Activated naive CD8-positive, alpha-beta T cell treated with anti-CD3 and anti-CD28 coated beads, Interleukin-2, amount 10 ng/mL, durations not matched to agents 7 days and 5 days (primary cell): ENCODE data around the gene PTAR1. TPM values are rescaled to one million over a fixed set of nuclear protein-coding genes. Genes with fewer than 3 reads are reported as not detected.
"Not testable (repeated sequence)": the region's sequence is repeated elsewhere in the genome, so short reads cannot be mapped to it uniquely, and the experiment has no call there.

Source experiments
- ATAC-seq: fragments of 150-1000 bp; cut with Tn5 transposase; one replicate; pipeline ENCODE4 v1.10.0; 2021; ENCODE audit warnings: low read depth, moderate library complexity
- POLR2A ChIA-PET: fragments of 350-600 bp; sonication (Branson Sonifier 250); formaldehyde crosslinking; loops from one replicate; lab custom pipeline; 2021; ENCODE audit warnings: antibody characterized with exemption; lab: Charles Lee
- DNase-seq: peaks from one replicate; pipeline ENCODE4 v3.0.0; 2021
- H3K27ac Mint-ChIP-seq: one replicate; pipeline ENCODE4 v1.8.0; 2022; ENCODE audit warnings: mild to moderate bottlenecking, mixed read lengths
- H3K27me3 Mint-ChIP-seq: one replicate; pipeline ENCODE4 v1.8.0; 2022; ENCODE audit warnings: mild to moderate bottlenecking, moderate library complexity, mixed read lengths
- H3K36me3 Mint-ChIP-seq: one replicate; pipeline ENCODE4 v1.8.0; 2021; ENCODE audit warnings: mild to moderate bottlenecking, mixed read lengths
- H3K4me1 Mint-ChIP-seq: one replicate; pipeline ENCODE4 v1.8.0; 2021; ENCODE audit warnings: mixed read lengths
- H3K4me3 Mint-ChIP-seq: one replicate; pipeline ENCODE4 v1.8.0; 2022; ENCODE audit warnings: mild to moderate bottlenecking, moderate library complexity, mixed read lengths
- H3K9me3 Mint-ChIP-seq: one replicate; pipeline ENCODE4 v1.8.0; 2021; ENCODE audit warnings: mixed read lengths
- total RNA-seq, 2 experiments: library from RNA; stranded (reverse); gene quantifications; one replicate each; pipeline ENCODE4 v1.2.3, GENCODE V29; 2021

Gene PTAR1
- total RNA-seq, 2 experiments from 2014 or later: 68.4 to 69.6 TPM

- H3K36me3 Mint-ChIP-seq: no peaks in the 10 kb centered on the region
- no peaks in the 10 kb centered on the region for H3K27me3 Mint-ChIP-seq
- DNase-seq: no peak
- H3K27ac Mint-ChIP-seq: no peak overlapping the region
- no peak for ATAC-seq
- H3K4me3 Mint-ChIP-seq: no peak overlapping the region
- no peaks in the 10 kb centered on the region for H3K9me3 Mint-ChIP-seq
- POLR2A ChIA-PET: no interaction called here
- peaks cover 2% of the 10 kb centered on the region for H3K4me1 Mint-ChIP-seq
Measured at GRCh38 chr9:69768716-69769115, 8.9 kb upstream of the PTAR1 start.

- Mint-ChIP-seq H3K36me3 (no peaks in the 10 kb centered on the region), H3K4me1 (peaks cover 2% of the 10 kb centered on the region), H3K27ac (no peak overlapping the region), H3K27me3 (no peaks in the 10 kb centered on the region), H3K9me3 (no peaks in the 10 kb centered on the region), H3K4me3 (no peak overlapping the region)
- ATAC-seq (no peak), DNase-seq (no peak)
- POLR2A ChIA-PET: no interaction called here
Measured at GRCh38 chr9:69768101-69768500, 8.3 kb upstream of the PTAR1 start.

- H3K27ac Mint-ChIP-seq, H3K4me3 Mint-ChIP-seq, ATAC-seq, H3K4me1 Mint-ChIP-seq, DNase-seq, H3K27me3 Mint-ChIP-seq, H3K9me3 Mint-ChIP-seq, POLR2A ChIA-PET, H3K36me3 Mint-ChIP-seq: not testable (repeated sequence)
Measured at GRCh38 chr9:69763862-69764261, 4.1 kb upstream of the PTAR1 start.

- no peak overlapping the region for H3K4me3 Mint-ChIP-seq
- no peak for ATAC-seq
Measured at GRCh38 chr9:69762527-69762926, 2.7 kb upstream of the PTAR1 start.

GRCh38 chr9:69760278-69760610 is 433 bp upstream of the PTAR1 start:
- Mint-ChIP-seq H3K4me3 (peak overlapping the region; percentile 96), H3K27ac (peak overlapping the region; percentile 83), H3K9me3 (no peaks in the 10 kb centered on the region), H3K4me1 (peaks cover 17% of the 10 kb centered on the region), H3K27me3 (no peaks in the 10 kb centered on the region), H3K36me3 (peaks cover 6% of the 10 kb centered on the region)
- DNase-seq (no peak), ATAC-seq (no peak)
- POLR2A ChIA-PET: interaction anchor here (0.6 to 1.3 kb wide), 7 partner anchors 14 to 658 kb away, joined by 3 to 11 read pairs (median 3); no protein-coding TSS in a partner anchor

More at GRCh38 chr9:69762527-69762926, 2.7 kb upstream of the PTAR1 start:
- Mint-ChIP-seq H3K36me3 (peaks cover 4% of the 10 kb centered on the region), H3K27me3 (no peaks in the 10 kb centered on the region), H3K9me3 (no peaks in the 10 kb centered on the region), H3K4me1 (peaks cover 8% of the 10 kb centered on the region), H3K27ac (no peak overlapping the region)
- POLR2A ChIA-PET: no interaction called here
- DNase-seq: no peak

GRCh38 chr9:69759021-69759420 is 790 bp downstream of the PTAR1 start:
- H3K4me1 Mint-ChIP-seq: peaks cover 19% of the 10 kb centered on the region

GRCh38 chr9:69757996-69758675 is 1.7 kb downstream of the PTAR1 start:
- Mint-ChIP-seq H3K27ac (peak overlapping the region; percentile 28), H3K4me3 (peak overlapping the region; percentile 96)
- DNase-seq: no peak

More at GRCh38 chr9:69759021-69759420, 790 bp downstream of the PTAR1 start:
- H3K27ac Mint-ChIP-seq: peak overlapping the region; percentile 98
- no peaks in the 10 kb centered on the region for H3K27me3 Mint-ChIP-seq
- peaks cover 8% of the 10 kb centered on the region for H3K36me3 Mint-ChIP-seq
- POLR2A ChIA-PET: interaction anchor here (0.6 to 1.4 kb wide), 3 partner anchors 13 to 86 kb away, joined by 3 to 9 read pairs (median 3); no protein-coding TSS in a partner anchor
- H3K9me3 Mint-ChIP-seq: no peaks in the 10 kb centered on the region
- DNase-seq (no peak), ATAC-seq (peak; percentile 3)
- peak overlapping the region; percentile 96 for H3K4me3 Mint-ChIP-seq

GRCh38 chr9:69755205-69755604 is 4.6 kb downstream of the PTAR1 start:
- H3K27me3 Mint-ChIP-seq: no peaks in the 10 kb centered on the region
- no peak overlapping the region for H3K4me3 Mint-ChIP-seq
- H3K9me3 Mint-ChIP-seq: no peaks in the 10 kb centered on the region
- no peak for DNase-seq
- no peak for ATAC-seq
- H3K27ac Mint-ChIP-seq: no peak overlapping the region
- H3K4me1 Mint-ChIP-seq: peaks cover 20% of the 10 kb centered on the region
- POLR2A ChIA-PET: no interaction called here
- peaks cover 15% of the 10 kb centered on the region for H3K36me3 Mint-ChIP-seq

More at GRCh38 chr9:69757996-69758675, 1.7 kb downstream of the PTAR1 start:
- no peaks in the 10 kb centered on the region for H3K27me3 Mint-ChIP-seq
- no peaks in the 10 kb centered on the region for H3K9me3 Mint-ChIP-seq
- POLR2A ChIA-PET: interaction anchor here (0.8 to 1.4 kb wide), 2 partner anchors 12 to 85 kb away, joined by 3 to 9 read pairs; no protein-coding TSS in a partner anchor
- H3K36me3 Mint-ChIP-seq: peaks cover 12% of the 10 kb centered on the region
- H3K4me1 Mint-ChIP-seq: peaks cover 20% of the 10 kb centered on the region
- ATAC-seq: no peak

GRCh38 chr9:69753830-69754229 is 6.0 kb downstream of the PTAR1 start:
- peaks cover 21% of the 10 kb centered on the region for H3K4me1 Mint-ChIP-seq
- peaks cover 21% of the 10 kb centered on the region for H3K36me3 Mint-ChIP-seq

GRCh38 chr9:69750085-69750484 is 9.7 kb downstream of the PTAR1 start:
- Mint-ChIP-seq H3K27me3 (no peaks in the 10 kb centered on the region), H3K9me3 (no peaks in the 10 kb centered on the region), H3K27ac (peak overlapping the region; percentile 1), H3K4me1 (peaks cover 14% of the 10 kb centered on the region), H3K4me3 (no peak overlapping the region), H3K36me3 (peaks cover 29% of the 10 kb centered on the region)
- POLR2A ChIA-PET: no interaction called here
- DNase-seq: no peak
- no peak for ATAC-seq

More at GRCh38 chr9:69753830-69754229, 6.0 kb downstream of the PTAR1 start:
- Mint-ChIP-seq H3K4me3 (no peak overlapping the region), H3K27me3 (no peaks in the 10 kb centered on the region), H3K9me3 (no peaks in the 10 kb centered on the region), H3K27ac (no peak overlapping the region)
- POLR2A ChIA-PET: no interaction called here
- ATAC-seq: no peak
- DNase-seq: no peak

GRCh38 chr9:69748304-69748703 is 11.5 kb downstream of the PTAR1 start:
- Mint-ChIP-seq H3K27me3 (no peaks in the 10 kb centered on the region), H3K9me3 (no peaks in the 10 kb centered on the region)

GRCh38 chr9:69746859-69747560 is 12.8 kb downstream of the PTAR1 start:
- Mint-ChIP-seq H3K27ac (no peak overlapping the region), H3K36me3 (peaks cover 35% of the 10 kb centered on the region), H3K4me3 (no peak overlapping the region), H3K27me3 (no peaks in the 10 kb centered on the region), H3K9me3 (no peaks in the 10 kb centered on the region), H3K4me1 (peaks cover 17% of the 10 kb centered on the region)
- DNase-seq (no peak), ATAC-seq (no peak)
- POLR2A ChIA-PET: interaction anchor here (0.6 to 1.9 kb wide), 3 partner anchors 12 to 815 kb away, joined by 4 to 9 read pairs (median 5); partner anchors contain the start of gene PTAR1

More at GRCh38 chr9:69748304-69748703, 11.5 kb downstream of the PTAR1 start:
- DNase-seq: no peak
- no peak overlapping the region for H3K4me3 Mint-ChIP-seq
- POLR2A ChIA-PET: no interaction called here
- no peak overlapping the region for H3K27ac Mint-ChIP-seq
- H3K36me3 Mint-ChIP-seq: peaks cover 35% of the 10 kb centered on the region
- no peak for ATAC-seq
- H3K4me1 Mint-ChIP-seq: peaks cover 17% of the 10 kb centered on the region

GRCh38 chr9:69745716-69746437 is 13.9 kb downstream of the PTAR1 start:
- Mint-ChIP-seq H3K9me3 (no peaks in the 10 kb centered on the region), H3K27ac (peak overlapping the region; percentile 14), H3K27me3 (no peaks in the 10 kb centered on the region), H3K36me3 (peaks cover 42% of the 10 kb centered on the region), H3K4me3 (no peak overlapping the region), H3K4me1 (peaks cover 17% of the 10 kb centered on the region)
- ATAC-seq (no peak), DNase-seq (no peak)
- POLR2A ChIA-PET: interaction anchor here (1.0 to 1.9 kb wide), 2 partner anchors 13 to 14 kb away, joined by 5 to 9 read pairs; partner anchors contain the start of gene PTAR1
